HG03565 (cell line): ENCODE results near the gene MAG.
"Not testable (repeated sequence)": the region's sequence is repeated elsewhere in the genome, so short reads cannot be mapped to it uniquely, and the experiment has no call there.

ENCODE experiments used
- ATAC-seq: cut with Tn5 transposase; IDR thresholded peaks from one replicate; pipeline ENCODE4 v1.9.1; 2021; ENCODE audit warnings: mild to moderate bottlenecking, moderate library complexity; ENCODE audit not compliant: unreplicated experiment

MAG gene

GRCh38 chr19:35279985-35280821, 11.8 kb upstream of the MAG start:
- no peak for ATAC-seq

GRCh38 chr19:35281303-35281702, 10.7 kb upstream of the MAG start:
- ATAC-seq = no peak

- no peak for ATAC-seq
Measured at GRCh38 chr19:35284153-35285094, 7.5 kb upstream of the MAG start.

GRCh38 chr19:35285095-35285449, 6.9 kb upstream of the MAG start:
- ATAC-seq = no peak

- not testable (repeated sequence) for ATAC-seq
Measured at GRCh38 chr19:35285465-35285864, 6.5 kb upstream of the MAG start.

- ATAC-seq = not testable (repeated sequence)
Measured at GRCh38 chr19:35286101-35286500, 5.9 kb upstream of the MAG start.

- ATAC-seq = no peak
Measured at GRCh38 chr19:35287713-35288112, 4.2 kb upstream of the MAG start.

- no peak for ATAC-seq
Measured at GRCh38 chr19:35288331-35288730, 3.6 kb upstream of the MAG start.

- no peak for ATAC-seq
Measured at GRCh38 chr19:35288906-35289305, 3.1 kb upstream of the MAG start.

- ATAC-seq = no peak
Measured at GRCh38 chr19:35290381-35291127, 1.4 kb upstream of the MAG start.

- no peak for ATAC-seq
Measured at GRCh38 chr19:35291259-35291658, 702 bp upstream of the MAG start.

- ATAC-seq = no peak
Measured at GRCh38 chr19:35292421-35293362, 731 bp downstream of the MAG start.

- no peak for ATAC-seq
Measured at GRCh38 chr19:35293363-35293739, 1.4 kb downstream of the MAG start.

GRCh38 chr19:35293808-35294207, 1.8 kb downstream of the MAG start:
- no peak for ATAC-seq

- no peak for ATAC-seq
Measured at GRCh38 chr19:35294328-35294727, 2.4 kb downstream of the MAG start.

GRCh38 chr19:35294859-35295791, 3.2 kb downstream of the MAG start:
- no peak for ATAC-seq

GRCh38 chr19:35295792-35296462, 4.0 kb downstream of the MAG start:
- ATAC-seq = no peak
